GM18951 (cell line): ENCODE measurements around the gene PDCL2.

ENCODE experiments used
- POLR2A ChIP-seq: IDR thresholded peaks from 4 replicates; pipeline ENCODE4 v1.6.1; 2011; ENCODE audit warnings: mild to moderate bottlenecking; ENCODE audit not compliant: insufficient read length, insufficient read depth; ENCODE audit errors: extremely low read depth
- in situ Hi-C: fragments of 300-500 bp; cut with MboI; formaldehyde crosslinking; loops from one replicate; pipeline ENCODE4 v1.12.0; 2022; ENCODE audit warnings: low sequenced_read_pairs, mixed read lengths, inconsistent platforms; ENCODE audit not compliant: unreplicated experiment

The PDCL2 gene

DNA sequence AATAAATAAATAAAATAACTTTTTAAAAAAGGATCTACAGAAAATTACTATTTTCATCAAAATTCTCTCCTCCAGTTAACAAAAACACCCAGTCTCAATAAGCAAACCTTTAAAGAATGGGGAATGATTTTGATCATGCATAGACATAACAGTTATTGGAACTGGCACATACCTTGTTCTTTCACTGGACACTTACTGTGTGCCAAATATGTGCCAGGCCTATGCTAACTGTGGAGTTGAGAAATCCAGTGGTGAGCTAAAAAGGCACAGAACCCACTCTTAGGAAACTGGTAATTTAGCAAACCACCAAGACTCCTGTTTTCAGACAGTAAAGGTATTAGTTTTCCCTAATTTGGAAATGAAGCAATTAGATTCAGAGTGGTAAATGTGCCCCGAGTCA is 84.4 kb downstream of the PDCL2 start:
- TF ChIP-seq POLR2A, result no peak
- in situ Hi-C loops, result no loop called here
